HEK293 (cell line): ENCODE data around the gene CEP20.

Source experiments
- CTCF ChIA-PET: fragments of 350-600 bp; formaldehyde crosslinking; extraction: SDS; loops from one replicate; lab custom pipeline; 2021; ENCODE audit warnings: antibody characterized with exemption; lab: Yijun Ruan, JAX
- POLR2A ChIA-PET: fragments of 300-600 bp; formaldehyde crosslinking; extraction: SDS; loops from one replicate; lab custom pipeline; 2020; ENCODE audit warnings: antibody characterized with exemption, inconsistent platforms; lab: Yijun Ruan, JAX
- H3K27ac ChIP-seq: fragments of 200-500 bp; sonication (Bioruptor generic); 2 replicates; pipeline ENCODE4 v1.5.1; 2014; ENCODE audit warnings: low read depth, low read length, control low read depth, inconsistent platforms; ENCODE audit errors: extremely low read depth
- H3K36me3 ChIP-seq, 2 experiments: fragments of 200-500 bp in 1 of 2; sonication (Bioruptor generic) in 1 of 2; 1 replicate in 1 of 2; 2 replicates in 1 of 2; pipeline ENCODE4 v1.5.1; 2014 to 2017; ENCODE audit warnings: inconsistent platforms in 2 of 2, low read length in 2 of 2; ENCODE audit not compliant: control insufficient read depth in 2 of 2, insufficient read depth in 1 of 2
- H3K4me1 ChIP-seq: fragments of 200-500 bp; sonication (Bioruptor generic); 2 replicates; pipeline ENCODE4 v1.5.1; 2014; ENCODE audit warnings: mild to moderate bottlenecking, low read length, inconsistent platforms; ENCODE audit not compliant: control insufficient read depth, insufficient read depth
- H3K4me3 ChIP-seq: 2 replicates; pipeline ENCODE4 v1.5.1; 2011; ENCODE audit warnings: low read depth, mild to moderate bottlenecking, control low read depth, low read length, moderate library complexity
- H3K9me3 ChIP-seq: fragments of 200-500 bp; sonication (Bioruptor generic); 2 replicates; pipeline ENCODE4 v1.5.1; 2014; ENCODE audit warnings: low read depth, low read length, inconsistent platforms; ENCODE audit not compliant: control insufficient read depth, insufficient read depth
- KLF16 ChIP-seq: fragments of 450-650 bp; formaldehyde crosslinking; IDR thresholded peaks from 2 replicates; pipeline ENCODE4 v1.5.1; 2017; ENCODE audit warnings: missing biosample characterization, missing genetic modification characterization
- MYNN ChIP-seq: fragments of 450-650 bp; formaldehyde crosslinking; IDR thresholded peaks from 2 replicates; pipeline ENCODE4 v1.5.1; 2016; ENCODE audit warnings: missing biosample characterization, missing genetic modification characterization, borderline replicate concordance
- OSR2 ChIP-seq: fragments of 450-650 bp; formaldehyde crosslinking; IDR thresholded peaks from 2 replicates; pipeline ENCODE4 v1.5.1; 2016; ENCODE audit warnings: missing biosample characterization, missing genetic modification characterization
- ZBTB21 ChIP-seq: fragments of 450-650 bp; formaldehyde crosslinking; IDR thresholded peaks from 2 replicates; pipeline ENCODE4 v1.5.1; 2017; ENCODE audit warnings: missing biosample characterization, missing genetic modification characterization
- ZBTB48 ChIP-seq: fragments of 450-650 bp; formaldehyde crosslinking; IDR thresholded peaks from 2 replicates; pipeline ENCODE4 v1.5.1; 2016; ENCODE audit warnings: missing biosample characterization, missing genetic modification characterization
- ZNF133 ChIP-seq: fragments of 450-650 bp; formaldehyde crosslinking; IDR thresholded peaks from 2 replicates; pipeline ENCODE4 v1.5.1; 2016; ENCODE audit warnings: missing biosample characterization, missing genetic modification characterization
- ZNF184 ChIP-seq: fragments of 450-650 bp; IDR thresholded peaks from 2 replicates; pipeline ENCODE4 v1.5.1; 2018; ENCODE audit warnings: missing biosample characterization, mild to moderate bottlenecking, missing genetic modification characterization
- ZNF202 ChIP-seq: fragments of 450-650 bp; formaldehyde crosslinking; IDR thresholded peaks from 2 replicates; pipeline ENCODE4 v1.5.1; 2016; ENCODE audit warnings: missing biosample characterization, missing genetic modification characterization, borderline replicate concordance
- ZNF311 ChIP-seq: fragments of 450-650 bp; formaldehyde crosslinking; IDR thresholded peaks from 2 replicates; pipeline ENCODE4 v1.5.1; 2017; ENCODE audit warnings: missing biosample characterization, missing genetic modification characterization, borderline replicate concordance
- ZNF324 ChIP-seq: fragments of 450-650 bp; formaldehyde crosslinking; IDR thresholded peaks from 2 replicates; pipeline ENCODE4 v1.5.1; 2016; ENCODE audit warnings: missing biosample characterization, missing genetic modification characterization
- ZNF354C ChIP-seq: fragments of 450-650 bp; formaldehyde crosslinking; IDR thresholded peaks from 2 replicates; pipeline ENCODE4 v1.5.1; 2016; ENCODE audit warnings: missing biosample characterization, missing genetic modification characterization, low read depth, borderline replicate concordance
- ZNF37A ChIP-seq: fragments of 450-650 bp; IDR thresholded peaks from 2 replicates; pipeline ENCODE4 v1.5.1; 2018; ENCODE audit warnings: missing biosample characterization, missing genetic modification characterization
- ZNF391 ChIP-seq: fragments of 450-650 bp; formaldehyde crosslinking; IDR thresholded peaks from 2 replicates; pipeline ENCODE4 v1.5.1; 2016; ENCODE audit warnings: low read depth, missing biosample characterization, missing genetic modification characterization, borderline replicate concordance
- ZNF473 ChIP-seq: fragments of 450-650 bp; formaldehyde crosslinking; IDR thresholded peaks from 2 replicates; pipeline ENCODE4 v1.5.1; 2017; ENCODE audit warnings: missing biosample characterization, missing genetic modification characterization
- ZNF777 ChIP-seq: fragments of 450-650 bp; formaldehyde crosslinking; IDR thresholded peaks from 2 replicates; pipeline ENCODE4 v1.5.1; 2017; ENCODE audit warnings: missing biosample characterization, missing genetic modification characterization, borderline replicate concordance
- ZNF791 ChIP-seq: fragments of 450-650 bp; formaldehyde crosslinking; IDR thresholded peaks from 2 replicates; pipeline ENCODE4 v1.5.1; 2016; ENCODE audit warnings: missing biosample characterization, missing genetic modification characterization
- TF ChIP-seq, protein P1 (sequence below): IDR thresholded peaks from 2 replicates; pipeline ENCODE4 v1.6.1; 2011; ENCODE audit warnings: mild to moderate bottlenecking, low read depth, low read length, borderline replicate concordance
- TF ChIP-seq, protein P2 (sequence below): fragments of 450-650 bp; formaldehyde crosslinking; IDR thresholded peaks from 2 replicates; pipeline ENCODE4 v1.5.1; 2016; ENCODE audit warnings: missing biosample characterization, missing genetic modification characterization
- TF ChIP-seq, protein P3 (sequence below): fragments of 450-650 bp; formaldehyde crosslinking; IDR thresholded peaks from 2 replicates; pipeline ENCODE4 v1.5.1; 2016; ENCODE audit warnings: missing biosample characterization, missing genetic modification characterization, borderline replicate concordance
- TF ChIP-seq, protein P4 (sequence below): fragments of 450-650 bp; formaldehyde crosslinking; IDR thresholded peaks from 2 replicates; pipeline ENCODE4 v1.5.1; 2016; ENCODE audit warnings: missing biosample characterization, missing genetic modification characterization
- TF ChIP-seq, protein P5 (sequence below): fragments of 450-650 bp; formaldehyde crosslinking; IDR thresholded peaks from 2 replicates; pipeline ENCODE4 v1.5.1; 2017; ENCODE audit warnings: missing biosample characterization, missing genetic modification characterization

CEP20 gene

DNA sequence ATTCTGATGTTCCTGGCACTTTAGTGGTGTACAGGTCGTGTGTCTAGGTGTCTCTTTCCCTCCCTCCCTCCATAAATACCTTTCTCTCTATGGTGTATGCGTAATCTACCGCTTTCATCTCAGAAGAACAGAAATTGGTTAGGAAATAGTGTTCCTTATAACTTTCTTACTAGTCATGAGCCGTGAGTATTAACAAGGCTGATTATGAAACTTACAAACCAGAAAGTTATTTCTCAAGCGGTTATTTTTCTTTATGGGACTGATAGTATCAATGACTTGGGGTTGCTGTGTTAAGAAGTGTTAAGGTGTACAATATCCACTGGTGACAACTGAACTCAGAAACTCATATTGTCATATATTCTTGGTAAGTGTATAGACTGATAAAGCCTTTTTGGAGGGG is 18.4 kb downstream of the CEP20 start:
- no peak overlapping the region for H3K4me3 ChIP-seq
- no peak overlapping the region for H3K27ac ChIP-seq
- peaks cover 17 to 59% of the 10 kb centered on the region in 2 experiments for H3K36me3 ChIP-seq
- no peaks in the 10 kb centered on the region for H3K9me3 ChIP-seq
- ChIA-PET CTCF (interaction anchor here (0.6 to 0.7 kb wide), 2 partner anchors 230 to 252 kb away, joined by 3 read pairs; no protein-coding TSS in a partner anchor), POLR2A (interaction anchor here (0.6 kb wide), 1 partner anchor 79 kb away, joined by 3 read pairs; no protein-coding TSS in a partner anchor)
- TF ChIP-seq, protein P1, sequence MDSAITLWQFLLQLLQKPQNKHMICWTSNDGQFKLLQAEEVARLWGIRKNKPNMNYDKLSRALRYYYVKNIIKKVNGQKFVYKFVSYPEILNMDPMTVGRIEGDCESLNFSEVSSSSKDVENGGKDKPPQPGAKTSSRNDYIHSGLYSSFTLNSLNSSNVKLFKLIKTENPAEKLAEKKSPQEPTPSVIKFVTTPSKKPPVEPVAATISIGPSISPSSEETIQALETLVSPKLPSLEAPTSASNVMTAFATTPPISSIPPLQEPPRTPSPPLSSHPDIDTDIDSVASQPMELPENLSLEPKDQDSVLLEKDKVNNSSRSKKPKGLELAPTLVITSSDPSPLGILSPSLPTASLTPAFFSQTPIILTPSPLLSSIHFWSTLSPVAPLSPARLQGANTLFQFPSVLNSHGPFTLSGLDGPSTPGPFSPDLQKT = no peak
- TF ChIP-seq ZNF37A (tag by site-specific recombination) (no peak), ZNF324 (no peak), ZNF133 (no peak), ZNF311 (tag by site-specific recombination) (no peak), OSR2 (tag by site-specific recombination) (no peak), ZNF184 (tag by site-specific recombination) (no peak), KLF16 (tag by site-specific recombination) (no peak), ZNF354C (tag by site-specific recombination) (no peak), ZNF791 (tag by site-specific recombination) (no peak), ZBTB48 (tag by site-specific recombination) (no peak)
- TF ChIP-seq, protein P2, sequence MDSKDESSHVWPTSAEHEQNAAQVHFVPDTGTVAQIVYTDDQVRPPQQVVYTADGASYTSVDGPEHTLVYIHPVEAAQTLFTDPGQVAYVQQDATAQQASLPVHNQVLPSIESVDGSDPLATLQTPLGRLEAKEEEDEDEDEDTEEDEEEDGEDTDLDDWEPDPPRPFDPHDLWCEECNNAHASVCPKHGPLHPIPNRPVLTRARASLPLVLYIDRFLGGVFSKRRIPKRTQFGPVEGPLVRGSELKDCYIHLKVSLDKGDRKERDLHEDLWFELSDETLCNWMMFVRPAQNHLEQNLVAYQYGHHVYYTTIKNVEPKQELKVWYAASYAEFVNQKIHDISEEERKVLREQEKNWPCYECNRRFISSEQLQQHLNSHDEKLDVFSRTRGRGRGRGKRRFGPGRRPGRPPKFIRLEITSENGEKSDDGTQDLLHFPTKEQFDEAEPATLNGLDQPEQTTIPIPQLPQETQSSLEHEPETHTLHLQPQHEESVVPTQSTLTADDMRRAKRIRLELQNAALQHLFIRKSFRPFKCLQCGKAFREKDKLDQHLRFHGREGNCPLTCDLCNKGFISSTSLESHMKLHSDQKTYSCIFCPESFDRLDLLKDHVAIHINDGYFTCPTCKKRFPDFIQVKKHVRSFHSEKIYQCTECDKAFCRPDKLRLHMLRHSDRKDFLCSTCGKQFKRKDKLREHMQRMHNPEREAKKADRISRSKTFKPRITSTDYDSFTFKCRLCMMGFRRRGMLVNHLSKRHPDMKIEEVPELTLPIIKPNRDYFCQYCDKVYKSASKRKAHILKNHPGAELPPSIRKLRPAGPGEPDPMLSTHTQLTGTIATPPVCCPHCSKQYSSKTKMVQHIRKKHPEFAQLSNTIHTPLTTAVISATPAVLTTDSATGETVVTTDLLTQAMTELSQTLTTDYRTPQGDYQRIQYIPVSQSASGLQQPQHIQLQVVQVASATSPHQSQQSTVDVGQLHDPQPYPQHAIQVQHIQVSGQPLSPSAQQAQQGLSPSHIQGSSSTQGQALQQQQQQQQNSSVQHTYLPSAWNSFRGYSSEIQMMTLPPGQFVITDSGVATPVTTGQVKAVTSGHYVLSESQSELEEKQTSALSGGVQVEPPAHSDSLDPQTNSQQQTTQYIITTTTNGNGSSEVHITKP (tag by site-specific recombination) = no peak
- H3K4me1 ChIP-seq = no peaks in the 10 kb centered on the region

DNA sequence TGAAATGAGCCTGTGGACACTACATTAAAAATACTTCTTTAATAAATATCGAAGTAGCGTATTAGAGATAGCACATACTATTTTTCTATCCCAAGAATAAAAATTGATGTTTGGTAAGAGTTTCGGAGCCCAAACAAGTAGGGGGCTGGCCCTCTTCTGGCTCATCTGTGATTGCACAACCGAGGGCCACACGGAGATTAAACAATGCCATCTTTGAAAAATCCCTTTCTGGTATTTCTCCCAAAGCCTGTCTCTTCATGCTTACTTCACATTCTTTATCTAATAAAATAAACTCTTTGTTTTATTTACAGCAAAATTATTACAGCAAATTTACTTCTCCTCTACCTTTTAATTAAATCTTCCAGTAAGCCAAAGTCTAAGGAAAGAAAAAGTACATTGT is 22.0 kb downstream of the CEP20 start:
- ChIA-PET CTCF (interaction anchor here (0.6 kb wide), 1 partner anchor 21 kb away, joined by 3 read pairs; no protein-coding TSS in a partner anchor), POLR2A (no interaction called here)
- Histone ChIP-seq H3K9me3 (no peaks in the 10 kb centered on the region), H3K4me1 (no peaks in the 10 kb centered on the region), H3K4me3 (no peak overlapping the region), H3K27ac (no peak overlapping the region), H3K36me3 (peaks cover 10 to 43% of the 10 kb centered on the region in 2 experiments)
- TF ChIP-seq ZNF777 (tag by site-specific recombination) (no peak), ZNF473 (tag by site-specific recombination) (no peak), ZNF391 (tag by site-specific recombination) (no peak)
- TF ChIP-seq, protein P3, sequence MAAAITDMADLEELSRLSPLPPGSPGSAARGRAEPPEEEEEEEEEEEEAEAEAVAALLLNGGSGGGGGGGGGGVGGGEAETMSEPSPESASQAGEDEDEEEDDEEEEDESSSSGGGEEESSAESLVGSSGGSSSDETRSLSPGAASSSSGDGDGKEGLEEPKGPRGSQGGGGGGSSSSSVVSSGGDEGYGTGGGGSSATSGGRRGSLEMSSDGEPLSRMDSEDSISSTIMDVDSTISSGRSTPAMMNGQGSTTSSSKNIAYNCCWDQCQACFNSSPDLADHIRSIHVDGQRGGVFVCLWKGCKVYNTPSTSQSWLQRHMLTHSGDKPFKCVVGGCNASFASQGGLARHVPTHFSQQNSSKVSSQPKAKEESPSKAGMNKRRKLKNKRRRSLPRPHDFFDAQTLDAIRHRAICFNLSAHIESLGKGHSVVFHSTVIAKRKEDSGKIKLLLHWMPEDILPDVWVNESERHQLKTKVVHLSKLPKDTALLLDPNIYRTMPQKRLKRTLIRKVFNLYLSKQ (tag by site-specific recombination) = no peak

DNA sequence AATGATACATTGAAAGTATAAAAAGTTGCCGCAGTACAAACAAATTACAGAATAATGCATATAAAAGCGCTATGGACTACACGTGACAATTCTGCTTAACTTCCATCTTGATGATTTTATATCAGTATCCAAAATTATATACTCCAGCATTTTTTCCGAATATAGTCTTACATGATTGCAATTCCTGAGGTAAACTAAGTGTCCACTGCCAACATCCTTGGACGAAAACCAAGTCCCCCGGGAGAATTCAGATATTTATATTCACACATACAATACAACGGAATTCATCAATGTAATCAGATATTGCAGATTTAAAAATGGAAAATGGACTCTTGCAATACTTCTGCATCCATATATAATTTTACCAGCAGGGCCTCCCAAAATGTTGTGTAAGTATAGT is 22.7 kb downstream of the CEP20 start:
- Histone ChIP-seq H3K4me1 (no peaks in the 10 kb centered on the region), H3K4me3 (no peak overlapping the region), H3K9me3 (no peaks in the 10 kb centered on the region), H3K36me3 (peaks cover 7 to 39% of the 10 kb centered on the region in 2 experiments)
- ChIA-PET POLR2A (no interaction called here), CTCF (interaction anchor here (2.3 kb wide), 1 partner anchor 9 kb away, joined by 10 read pairs; no protein-coding TSS in a partner anchor)
- no peak for TF ChIP-seq ZBTB21 (tag by site-specific recombination)
- TF ChIP-seq ZNF202 (tag by site-specific recombination) = no peak
- TF ChIP-seq, protein P4, sequence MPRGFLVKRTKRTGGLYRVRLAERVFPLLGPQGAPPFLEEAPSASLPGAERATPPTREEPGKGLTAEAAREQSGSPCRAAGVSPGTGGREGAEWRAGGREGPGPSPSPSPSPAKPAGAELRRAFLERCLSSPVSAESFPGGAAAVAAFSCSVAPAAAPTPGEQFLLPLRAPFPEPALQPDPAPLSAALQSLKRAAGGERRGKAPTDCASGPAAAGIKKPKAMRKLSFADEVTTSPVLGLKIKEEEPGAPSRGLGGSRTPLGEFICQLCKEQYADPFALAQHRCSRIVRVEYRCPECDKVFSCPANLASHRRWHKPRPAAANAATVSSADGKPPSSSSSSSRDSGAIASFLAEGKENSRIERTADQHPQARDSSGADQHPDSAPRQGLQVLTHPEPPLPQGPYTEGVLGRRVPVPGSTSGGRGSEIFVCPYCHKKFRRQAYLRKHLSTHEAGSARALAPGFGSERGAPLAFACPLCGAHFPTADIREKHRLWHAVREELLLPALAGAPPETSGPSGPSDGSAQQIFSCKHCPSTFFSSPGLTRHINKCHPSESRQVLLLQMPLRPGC (tag by site-specific recombination) = no peak
- no peak for TF ChIP-seq MYNN (tag by site-specific recombination)
- TF ChIP-seq ZNF133 = no peak
- TF ChIP-seq, protein P5, sequence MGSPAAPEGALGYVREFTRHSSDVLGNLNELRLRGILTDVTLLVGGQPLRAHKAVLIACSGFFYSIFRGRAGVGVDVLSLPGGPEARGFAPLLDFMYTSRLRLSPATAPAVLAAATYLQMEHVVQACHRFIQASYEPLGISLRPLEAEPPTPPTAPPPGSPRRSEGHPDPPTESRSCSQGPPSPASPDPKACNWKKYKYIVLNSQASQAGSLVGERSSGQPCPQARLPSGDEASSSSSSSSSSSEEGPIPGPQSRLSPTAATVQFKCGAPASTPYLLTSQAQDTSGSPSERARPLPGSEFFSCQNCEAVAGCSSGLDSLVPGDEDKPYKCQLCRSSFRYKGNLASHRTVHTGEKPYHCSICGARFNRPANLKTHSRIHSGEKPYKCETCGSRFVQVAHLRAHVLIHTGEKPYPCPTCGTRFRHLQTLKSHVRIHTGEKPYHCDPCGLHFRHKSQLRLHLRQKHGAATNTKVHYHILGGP (tag by site-specific recombination) = no peak
- TF ChIP-seq, all 188 proteins: peak for 0
- H3K27ac ChIP-seq = no peak overlapping the region
